ENCODE data around the gene AKNAD1.
A peak's percentile ranks its signal among the peaks of the same experiment; 100 is the strongest.

AKNAD1 gene

GRCh38 chr1:108842525-108843181 lies 14.2 kb downstream of the AKNAD1 start:
- no peak for FAIRE-seq
- no peak for DNase-seq (ENCODE audit: extremely low spot score, insufficient read length, low read depth)

- DNase-seq (ENCODE audit: extremely low spot score, insufficient read length, low read depth), result no peak
- no peak for FAIRE-seq
These were observed 15.2 kb downstream of the AKNAD1 start for GRCh38 chr1:108841703-108842102.

- DNase-seq (ENCODE audit: extremely low spot score, insufficient read length, low read depth), result no peak
- no peak for FAIRE-seq
These were observed 24.0 kb downstream of the AKNAD1 start for GRCh38 chr1:108832929-108833328.

GRCh38 chr1:108831225-108831624 lies 25.7 kb downstream of the AKNAD1 start:
- DNase-seq (ENCODE audit: extremely low spot score, insufficient read length, low read depth) (no peak), FAIRE-seq (no peak)

- DNase-seq (ENCODE audit: extremely low spot score, insufficient read length, low read depth), result no peak
- FAIRE-seq, result no peak
These were observed 26.5 kb downstream of the AKNAD1 start for GRCh38 chr1:108830119-108831008.

GRCh38 chr1:108829498-108829916 lies 27.4 kb downstream of the AKNAD1 start:
- no peak for FAIRE-seq
- DNase-seq (ENCODE audit: extremely low spot score, insufficient read length, low read depth), result no peak

- peak; percentile 52 for DNase-seq (ENCODE audit: extremely low spot score, insufficient read length, low read depth)
- peak; percentile 86 for FAIRE-seq
These were observed 28.6 kb downstream of the AKNAD1 start for GRCh38 chr1:108828074-108828961.

GRCh38 chr1:108826081-108826635 lies 30.7 kb downstream of the AKNAD1 start:
- DNase-seq (ENCODE audit: extremely low spot score, insufficient read length, low read depth) (no peak), FAIRE-seq (no peak)

GRCh38 chr1:108824051-108824450 lies 32.8 kb downstream of the AKNAD1 start:
- DNase-seq (ENCODE audit: extremely low spot score, insufficient read length, low read depth), result no peak
- no peak for FAIRE-seq

GRCh38 chr1:108823632-108824031 lies 33.3 kb downstream of the AKNAD1 start:
- FAIRE-seq (no peak), DNase-seq (ENCODE audit: extremely low spot score, insufficient read length, low read depth) (no peak)

GRCh38 chr1:108819878-108820277 lies 37.0 kb downstream of the AKNAD1 start:
- FAIRE-seq (no peak), DNase-seq (ENCODE audit: extremely low spot score, insufficient read length, low read depth) (no peak)

- DNase-seq (ENCODE audit: extremely low spot score, insufficient read length, low read depth) (no peak), FAIRE-seq (no peak)
These were observed 39.1 kb downstream of the AKNAD1 start for GRCh38 chr1:108817811-108818210.

GRCh38 chr1:108817016-108817415 lies 39.9 kb downstream of the AKNAD1 start:
- DNase-seq (ENCODE audit: extremely low spot score, insufficient read length, low read depth), result no peak
- FAIRE-seq, result no peak

- FAIRE-seq (no peak), DNase-seq (ENCODE audit: extremely low spot score, insufficient read length, low read depth) (no peak)
These were observed 40.6 kb downstream of the AKNAD1 start for GRCh38 chr1:108816049-108816893.

GRCh38 chr1:108815566-108815965 lies 41.3 kb downstream of the AKNAD1 start:
- no peak for FAIRE-seq
- DNase-seq (ENCODE audit: extremely low spot score, insufficient read length, low read depth), result no peak

GRCh38 chr1:108814343-108815125 lies 42.4 kb downstream of the AKNAD1 start:
- DNase-seq (ENCODE audit: extremely low spot score, insufficient read length, low read depth) (no peak), FAIRE-seq (no peak)

GRCh38 chr1:108813326-108813725 lies 43.6 kb downstream of the AKNAD1 start:
- DNase-seq (ENCODE audit: extremely low spot score, insufficient read length, low read depth) (no peak), FAIRE-seq (no peak)

- FAIRE-seq (no peak), DNase-seq (ENCODE audit: extremely low spot score, insufficient read length, low read depth) (no peak)
These were observed 45.3 kb downstream of the AKNAD1 start for GRCh38 chr1:108811611-108812010.

Data from GM18507 (cell line).